Activated effector memory CD4-positive, alpha-beta T cell treated with Interleukin-2 at 50 U/mL for 16 hours (primary cell): Measurements from ENCODE around the gene ANGPTL7.

Experiments used
- DNase-seq: peaks from one replicate; pipeline ENCODE4 v3.0.0-alpha.2; 2020

Gene ANGPTL7

GRCh38 chr1:11207898-11208611 lies 18.9 kb downstream of the ANGPTL7 start:
- DNase-seq, result no peak

GRCh38 chr1:11211461-11211860 lies 22.3 kb downstream of the ANGPTL7 start:
- DNase-seq, result no peak

DNA sequence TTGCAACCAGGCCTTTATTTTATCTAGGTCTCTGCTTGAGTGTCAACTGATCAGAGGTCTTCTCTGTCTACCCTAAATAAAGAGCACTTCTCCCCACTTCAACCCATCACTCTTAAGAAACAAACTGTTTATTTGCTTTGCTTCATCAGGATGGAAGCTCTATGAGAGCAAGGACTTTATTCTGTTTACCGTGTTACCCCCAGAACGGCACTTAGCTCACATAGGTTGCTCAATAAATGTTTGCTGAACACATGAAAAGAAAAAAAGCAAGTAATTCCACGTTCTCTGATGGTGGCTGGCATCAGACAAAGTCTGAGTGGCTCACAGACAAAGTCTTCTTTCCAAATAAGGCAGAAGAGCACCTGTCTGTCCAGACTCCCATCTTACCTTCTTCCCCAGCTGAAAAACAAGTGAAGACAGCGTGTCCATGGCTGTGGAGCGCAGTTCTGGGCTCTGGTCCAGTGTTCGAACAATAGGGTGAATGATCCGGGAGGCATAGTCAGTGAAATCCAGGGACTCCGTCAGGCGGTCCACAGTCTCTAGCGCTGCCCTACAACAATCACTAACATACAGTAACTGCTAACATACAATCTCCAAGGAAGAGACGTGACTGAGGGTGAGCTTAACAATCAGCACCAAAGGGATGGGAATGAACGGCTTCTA lies 22.9 kb downstream of the ANGPTL7 start:
- DNase-seq, result no peak

GRCh38 chr1:11214698-11215380 lies 25.7 kb downstream of the ANGPTL7 start:
- DNase-seq, result no peak

GRCh38 chr1:11215381-11216005 lies 26.3 kb downstream of the ANGPTL7 start:
- DNase-seq, result no peak

DNA sequence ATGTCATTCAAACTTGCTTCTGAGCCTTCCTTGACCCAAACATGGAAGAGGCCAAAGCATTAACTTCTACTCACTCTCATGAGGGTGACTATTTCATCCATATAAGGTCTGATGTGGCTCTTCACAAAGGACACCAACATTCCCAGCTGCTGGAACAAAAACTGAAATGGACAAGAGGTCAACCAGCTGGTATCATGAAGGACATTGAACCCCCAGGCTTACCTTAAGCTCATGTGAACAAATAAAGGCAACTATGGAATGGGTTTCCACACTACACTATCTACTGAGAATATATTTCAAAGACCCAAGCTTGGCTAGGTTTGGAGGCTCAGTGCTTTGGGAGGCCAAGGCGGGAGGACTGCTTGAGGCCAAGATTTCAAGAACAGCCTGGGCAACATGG lies 26.9 kb downstream of the ANGPTL7 start:
- no peak for DNase-seq

GRCh38 chr1:11227106-11228077 lies 38.2 kb downstream of the ANGPTL7 start:
- DNase-seq, result no peak

DNA sequence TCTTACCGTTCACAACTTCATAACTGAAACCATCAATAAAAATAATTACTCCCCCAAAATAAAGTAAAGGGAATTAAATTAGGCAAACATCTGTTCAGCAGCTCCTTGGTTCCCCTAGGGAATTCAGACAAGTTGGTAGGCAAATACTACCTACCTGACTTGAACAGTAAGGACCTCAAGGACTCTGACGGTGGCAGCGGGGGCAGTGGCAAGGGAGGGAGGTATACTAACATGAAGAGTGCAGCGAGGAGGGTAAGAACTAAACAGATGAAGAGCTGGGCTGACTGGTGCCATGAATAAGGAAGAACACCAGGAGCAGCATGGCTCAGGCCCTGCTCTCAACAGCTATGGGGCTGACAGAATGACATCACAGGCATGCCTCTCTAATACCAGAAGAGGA lies 40.0 kb downstream of the ANGPTL7 start:
- DNase-seq, result no peak

- no peak for DNase-seq
These were observed 44.1 kb downstream of the ANGPTL7 start for GRCh38 chr1:11233208-11233607.

DNA sequence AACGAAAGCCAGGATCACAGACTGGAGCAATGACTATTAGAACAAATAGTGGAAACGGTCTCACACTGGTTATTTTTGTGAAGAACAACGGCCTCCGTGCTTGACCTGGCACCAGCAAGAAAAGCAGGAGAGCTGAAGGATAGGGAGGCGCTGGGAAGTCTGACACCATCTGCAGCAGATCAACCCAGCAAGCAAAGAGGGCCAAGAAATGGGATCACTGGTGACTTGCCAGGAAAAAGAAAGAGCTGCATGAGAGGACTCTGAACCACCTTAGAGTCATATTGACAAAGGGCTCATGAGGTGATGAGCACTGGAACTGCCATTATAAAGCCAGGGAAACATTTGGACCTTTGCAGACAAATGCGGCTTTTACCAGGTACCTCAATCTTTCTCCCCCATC lies 48.2 kb downstream of the ANGPTL7 start:
- DNase-seq, result no peak

DNA sequence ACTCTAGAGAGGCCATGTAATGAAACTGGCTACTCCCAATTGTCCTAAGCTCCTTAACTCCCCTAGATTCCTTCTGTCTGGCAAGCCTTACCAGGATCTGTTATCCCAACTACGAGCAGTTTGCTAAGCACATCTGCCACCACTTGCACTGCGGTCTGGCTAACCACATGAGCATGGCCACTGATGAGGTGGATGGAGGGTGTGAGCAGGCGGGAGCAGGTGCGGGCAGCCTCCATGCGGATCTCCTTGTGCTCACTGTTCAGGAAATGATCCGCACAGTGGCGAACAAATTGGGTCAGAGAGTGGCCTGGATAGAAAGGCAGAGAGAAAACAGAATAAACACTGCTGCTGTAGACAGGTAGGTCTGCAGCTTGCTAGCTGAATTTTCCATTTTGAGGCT lies 49.2 kb downstream of the ANGPTL7 start:
- no peak for DNase-seq

- no peak for DNase-seq
These were observed 56.1 kb downstream of the ANGPTL7 start for GRCh38 chr1:11245248-11245647.
